ENCODE results near the gene OR51G1.

GRCh38 chr11:4924239-4924638 is at the start of gene OR51G1:
- TF ChIP-seq CTCF (IDR thresholded peaks at IDR 0.05) (no peak), POLR2A (IDR thresholded peaks at IDR 0.05) (no peak), EP300 (IDR thresholded peaks at IDR 0.05) (no peak)
